CD8-positive, alpha-beta memory T cell (primary cell): Measurements from ENCODE around the gene NIN. TPM values are rescaled to one million over a fixed set of nuclear protein-coding genes. Genes with fewer than 3 reads are reported as not detected.

Experiments used
- CTCF ChIA-PET: fragments of 350-600 bp; sonication (Branson Sonifier 250); formaldehyde crosslinking; loops from one replicate; lab custom pipeline; 2021; ENCODE audit warnings: antibody characterized with exemption; lab: Charles Lee
- POLR2A ChIA-PET: fragments of 350-600 bp; sonication (Branson Sonifier 250); formaldehyde crosslinking; loops from one replicate; lab custom pipeline; 2021; ENCODE audit warnings: antibody characterized with exemption; lab: Charles Lee
- DNase-seq, 5 donors: peaks; one replicate each; pipeline versions ENCODE4 v3.0.0 to v3.0.0-alpha.2; 2020 to 2022; ENCODE audit warnings: mixed read lengths in 1 of 5
- H3K27ac ChIP-seq: one replicate; pipeline ENCODE4 v1.7.0; 2013; ENCODE audit warnings: low read depth, mild to moderate bottlenecking, low read length, moderate library complexity
- H3K27me3 ChIP-seq: 2 replicates; pipeline ENCODE4 v1.7.0; 2013; ENCODE audit warnings: low read length, mild to moderate bottlenecking; ENCODE audit not compliant: insufficient read depth, poor library complexity, severe bottlenecking
- H3K36me3 ChIP-seq: 2 replicates; pipeline ENCODE4 v1.7.0; 2013; ENCODE audit warnings: mild to moderate bottlenecking, low read length, moderate library complexity; ENCODE audit not compliant: insufficient read depth
- H3K4me1 ChIP-seq: 2 replicates; pipeline ENCODE4 v1.7.0; 2013; ENCODE audit warnings: mild to moderate bottlenecking, low read length, moderate library complexity; ENCODE audit not compliant: insufficient read depth
- H3K4me3 ChIP-seq: 2 replicates; pipeline ENCODE4 v1.7.0; 2013; ENCODE audit warnings: mild to moderate bottlenecking, low read length
- H3K9me3 ChIP-seq: 2 replicates; pipeline ENCODE4 v1.7.0; 2013; ENCODE audit warnings: mild to moderate bottlenecking, low read length
- H3K27ac Mint-ChIP-seq, 8 donors: one replicate each; pipeline ENCODE4 v1.8.0; 2020 to 2021; ENCODE audit warnings: mixed read lengths in 8 of 8, mild to moderate bottlenecking in 6 of 8, inconsistent platforms in 3 of 8, moderate library complexity in 3 of 8
- H3K27me3 Mint-ChIP-seq, 2 donors: one replicate each; pipeline ENCODE4 v1.8.0; 2020 to 2021; ENCODE audit warnings: mixed read lengths in 2 of 2, mild to moderate bottlenecking in 1 of 2, moderate library complexity in 1 of 2
- H3K36me3 Mint-ChIP-seq, 3 donors: one replicate each; pipeline ENCODE4 v1.8.0; 2020 to 2021; ENCODE audit warnings: mixed read lengths in 3 of 3, inconsistent platforms in 1 of 3, mild to moderate bottlenecking in 1 of 3
- H3K4me1 Mint-ChIP-seq, 3 donors: one replicate each; pipeline ENCODE4 v1.8.0; 2020 to 2021; ENCODE audit warnings: mixed read lengths in 3 of 3, inconsistent platforms in 1 of 3, mild to moderate bottlenecking in 1 of 3
- H3K4me3 Mint-ChIP-seq, 7 donors: one replicate each; pipeline ENCODE4 v1.8.0; 2020 to 2021; ENCODE audit warnings: mixed read lengths in 7 of 7, mild to moderate bottlenecking in 6 of 7, moderate library complexity in 4 of 7, inconsistent platforms in 2 of 7
- H3K9me3 Mint-ChIP-seq, 5 donors: one replicate each; pipeline ENCODE4 v1.8.0; 2020 to 2022; ENCODE audit warnings: mixed read lengths in 5 of 5, mild to moderate bottlenecking in 3 of 5, moderate library complexity in 2 of 5, inconsistent platforms in 1 of 5
- polyA plus RNA-seq: library from polyadenylated mRNA; unstranded; fragments of 300-500 nt; fragmentation: Illumina TruSeq; gene quantifications from one replicate; pipeline ENCODE4 v1.2.3, GENCODE V29; 2021
- total RNA-seq, 2 experiments: library from RNA; stranded (reverse); gene quantifications; one replicate each; pipeline ENCODE4 v1.2.3, GENCODE V29; 2021

Gene NIN
- total and polyA plus RNA-seq, 3 experiments from 2014 or later, result 64.3 to 77.8 (median 73.8) TPM

- Mint-ChIP-seq H3K4me3 (no peak overlapping the region), H3K27me3 (peaks cover 0 to 2% of the 10 kb centered on the region in 2 donors), H3K27ac (no peak overlapping the region), H3K9me3 (no peaks in the 10 kb centered on the region), H3K4me1 (peaks cover 17 to 28% (median 22%) of the 10 kb centered on the region in 3 donors), H3K36me3 (peaks cover 0 to 6% (median 0%) of the 10 kb centered on the region in 3 donors)
- CTCF ChIA-PET, result interaction anchor here (0.7 to 1.9 kb wide), 2 partner anchors 9 to 23 kb away, joined by 3 to 9 read pairs; no protein-coding TSS in a partner anchor
- no peak for DNase-seq
- Histone ChIP-seq H3K36me3 (no peaks in the 10 kb centered on the region), H3K27ac (no peak overlapping the region), H3K4me3 (no peak overlapping the region), H3K27me3 (no peaks in the 10 kb centered on the region), H3K9me3 (no peaks in the 10 kb centered on the region), H3K4me1 (peaks cover 19% of the 10 kb centered on the region)
- POLR2A ChIA-PET, result no interaction called here
These were observed 7.0 kb upstream of the NIN start for GRCh38 chr14:50837850-50838470.

GRCh38 chr14:50837271-50837670 is 6.3 kb upstream of the NIN start:
- no peak overlapping the region for H3K27ac ChIP-seq
- Mint-ChIP-seq H3K9me3 (no peaks in the 10 kb centered on the region), H3K4me1 (peaks cover 21 to 33% (median 26%) of the 10 kb centered on the region in 3 donors), H3K27me3 (peaks cover 0 to 2% of the 10 kb centered on the region in 2 donors), H3K36me3 (peaks cover 0 to 6% (median 0%) of the 10 kb centered on the region in 3 donors), H3K27ac (no peak overlapping the region), H3K4me3 (no peak overlapping the region)
- CTCF ChIA-PET, result interaction anchor here (0.6 kb wide), 1 partner anchor 23 kb away, joined by 3 read pairs; no protein-coding TSS in a partner anchor
- H3K27me3 ChIP-seq, result no peaks in the 10 kb centered on the region
- H3K36me3 ChIP-seq, result no peaks in the 10 kb centered on the region
- no peak overlapping the region for H3K4me3 ChIP-seq
- DNase-seq, result no peak
- POLR2A ChIA-PET, result no interaction called here
- peaks cover 19% of the 10 kb centered on the region for H3K4me1 ChIP-seq
- H3K9me3 ChIP-seq, result no peaks in the 10 kb centered on the region

GRCh38 chr14:50836515-50836914 is 5.6 kb upstream of the NIN start:
- no peaks in the 10 kb centered on the region for H3K9me3 ChIP-seq
- ChIA-PET POLR2A (no interaction called here), CTCF (interaction anchor here (1.9 kb wide), 1 partner anchor 23 kb away, joined by 5 read pairs; no protein-coding TSS in a partner anchor)
- H3K27me3 ChIP-seq, result no peaks in the 10 kb centered on the region
- Mint-ChIP-seq H3K9me3 (no peaks in the 10 kb centered on the region), H3K27ac (peak overlapping the region in 1 of 8 donors; percentile 18), H3K4me3 (no peak overlapping the region), H3K36me3 (peaks cover 0 to 6% (median 3%) of the 10 kb centered on the region in 3 donors), H3K27me3 (peaks cover 0 to 2% of the 10 kb centered on the region in 2 donors), H3K4me1 (peaks cover 26 to 40% (median 34%) of the 10 kb centered on the region in 3 donors)
- no peaks in the 10 kb centered on the region for H3K36me3 ChIP-seq
- H3K27ac ChIP-seq, result no peak overlapping the region
- H3K4me1 ChIP-seq, result peaks cover 25% of the 10 kb centered on the region
- H3K4me3 ChIP-seq, result no peak overlapping the region
- DNase-seq, result no peak

- peak overlapping the region; percentile 31 to 89 (median 76) for H3K27ac Mint-ChIP-seq
- H3K4me3 Mint-ChIP-seq, result peak overlapping the region in 5 of 7 donors; percentile 1 to 51 (median 30)
- H3K27ac ChIP-seq, result no peak overlapping the region
These were observed 4.3 kb upstream of the NIN start for GRCh38 chr14:50835280-50835679.

GRCh38 chr14:50834802-50835276 is 3.9 kb upstream of the NIN start:
- peaks cover 0 to 2% of the 10 kb centered on the region in 2 donors for H3K27me3 Mint-ChIP-seq
- peak overlapping the region in 7 of 8 donors; percentile 31 to 89 (median 80) for H3K27ac Mint-ChIP-seq
- Histone ChIP-seq H3K36me3 (no peaks in the 10 kb centered on the region), H3K9me3 (no peaks in the 10 kb centered on the region), H3K27ac (no peak overlapping the region), H3K4me3 (peak overlapping the region; percentile 10), H3K27me3 (no peaks in the 10 kb centered on the region), H3K4me1 (peaks cover 25% of the 10 kb centered on the region)
- ChIA-PET POLR2A (interaction anchor here (1.3 kb wide), 1 partner anchor 25 kb away, joined by 7 read pairs; no protein-coding TSS in a partner anchor), CTCF (interaction anchor here (1.9 kb wide), 1 partner anchor 24 kb away, joined by 5 read pairs; no protein-coding TSS in a partner anchor)
- peaks cover 0 to 2% (median 0%) of the 10 kb centered on the region in 5 donors for H3K9me3 Mint-ChIP-seq
- peaks cover 0 to 10% (median 6%) of the 10 kb centered on the region in 3 donors for H3K36me3 Mint-ChIP-seq
- peak overlapping the region in 3 of 7 donors; percentile 30 to 51 (median 39) for H3K4me3 Mint-ChIP-seq
- DNase-seq, result no peak
- H3K4me1 Mint-ChIP-seq, result peaks cover 27 to 43% (median 38%) of the 10 kb centered on the region in 3 donors

More at GRCh38 chr14:50835280-50835679, 4.3 kb upstream of the NIN start:
- ChIA-PET CTCF (interaction anchor here (1.9 kb wide), 1 partner anchor 24 kb away, joined by 5 read pairs; no protein-coding TSS in a partner anchor), POLR2A (interaction anchor here (1.3 kb wide), 1 partner anchor 24 kb away, joined by 7 read pairs; no protein-coding TSS in a partner anchor)
- peak overlapping the region; percentile 10 for H3K4me3 ChIP-seq
- peak in 2 of 5 donors; percentile 28 to 54 for DNase-seq
- Mint-ChIP-seq H3K4me1 (peaks cover 26 to 41% (median 35%) of the 10 kb centered on the region in 3 donors), H3K9me3 (peaks cover 0 to 2% (median 0%) of the 10 kb centered on the region in 5 donors), H3K36me3 (peaks cover 0 to 8% (median 6%) of the 10 kb centered on the region in 3 donors), H3K27me3 (peaks cover 0 to 2% of the 10 kb centered on the region in 2 donors)
- no peaks in the 10 kb centered on the region for H3K9me3 ChIP-seq
- H3K36me3 ChIP-seq, result no peaks in the 10 kb centered on the region
- H3K4me1 ChIP-seq, result peaks cover 25% of the 10 kb centered on the region
- no peaks in the 10 kb centered on the region for H3K27me3 ChIP-seq

- peak overlapping the region in 6 of 7 donors; percentile 25 to 98 (median 80) for H3K4me3 Mint-ChIP-seq
- peaks cover 0 to 2% of the 10 kb centered on the region in 2 donors for H3K27me3 Mint-ChIP-seq
- no peaks in the 10 kb centered on the region for H3K27me3 ChIP-seq
- no peak for DNase-seq
- H3K36me3 Mint-ChIP-seq, result peaks cover 0 to 19% (median 6%) of the 10 kb centered on the region in 3 donors
- peak overlapping the region in 1 of 8 donors; percentile 29 for H3K27ac Mint-ChIP-seq
- no peaks in the 10 kb centered on the region for H3K36me3 ChIP-seq
- peaks cover 0 to 2% (median 0%) of the 10 kb centered on the region in 5 donors for H3K9me3 Mint-ChIP-seq
- H3K9me3 ChIP-seq, result no peaks in the 10 kb centered on the region
- peaks cover 42% of the 10 kb centered on the region for H3K4me1 ChIP-seq
- peaks cover 36 to 53% (median 48%) of the 10 kb centered on the region in 3 donors for H3K4me1 Mint-ChIP-seq
- POLR2A ChIA-PET, result interaction anchor here (0.6 kb wide), 1 partner anchor 22 kb away, joined by 3 read pairs; no protein-coding TSS in a partner anchor
- no peak overlapping the region for H3K4me3 ChIP-seq
- no peak overlapping the region for H3K27ac ChIP-seq
- CTCF ChIA-PET, result interaction anchor here (0.6 to 1.8 kb wide), 3 partner anchors 11 to 56 kb away, joined by 3 to 7 read pairs (median 4); no protein-coding TSS in a partner anchor
These were observed 2.1 kb upstream of the NIN start for GRCh38 chr14:50832935-50833630.

GRCh38 chr14:50831726-50832168 is 785 bp upstream of the NIN start:
- peaks cover 0 to 25% (median 0%) of the 10 kb centered on the region in 3 donors for H3K36me3 Mint-ChIP-seq
- peak overlapping the region; percentile 69 for H3K4me3 ChIP-seq
- peak overlapping the region; percentile 92 to 98 (median 97) for H3K27ac Mint-ChIP-seq
- H3K27me3 ChIP-seq, result no peaks in the 10 kb centered on the region
- no peaks in the 10 kb centered on the region for H3K9me3 ChIP-seq
- peaks cover 52% of the 10 kb centered on the region for H3K4me1 ChIP-seq
- POLR2A ChIA-PET, result interaction anchor here (1.2 to 4.0 kb wide), 5 partner anchors 10 to 47 kb away, joined by 4 to 38 read pairs (median 5); no protein-coding TSS in a partner anchor
- no peaks in the 10 kb centered on the region for H3K27me3 Mint-ChIP-seq
- H3K27ac ChIP-seq, result peak overlapping the region; percentile 76
- peaks cover 43 to 64% (median 59%) of the 10 kb centered on the region in 3 donors for H3K4me1 Mint-ChIP-seq
- H3K4me3 Mint-ChIP-seq, result peak overlapping the region; percentile 93 to 98 (median 97)
- DNase-seq, result no peak
- CTCF ChIA-PET, result interaction anchor here (1.4 to 6.6 kb wide), 6 partner anchors 10 to 54 kb away, joined by 4 to 49 read pairs (median 10); no protein-coding TSS in a partner anchor
- peaks cover 0 to 2% (median 0%) of the 10 kb centered on the region in 5 donors for H3K9me3 Mint-ChIP-seq
- H3K36me3 ChIP-seq, result no peaks in the 10 kb centered on the region
